Progenitor cell of endocrine pancreas (in vitro differentiated cells): ENCODE data around the gene CNPY3. TPM values are rescaled to one million over a fixed set of nuclear protein-coding genes. Genes with fewer than 3 reads are reported as not detected.

Experiments used
- DNase-seq: peaks from one replicate; pipeline ENCODE4 v3.0.0; 2021; ENCODE audit warnings: low spot score; ENCODE audit not compliant: unreplicated experiment
- H3K27ac Mint-ChIP-seq: 2 replicates; pipeline ENCODE4 v1.8.0; 2021; ENCODE audit warnings: mild to moderate bottlenecking, moderate library complexity, mixed read lengths
- H3K27me3 Mint-ChIP-seq: 2 replicates; pipeline ENCODE4 v1.8.0; 2021; ENCODE audit warnings: mixed read lengths
- H3K36me3 Mint-ChIP-seq: 2 replicates; pipeline ENCODE4 v1.8.0; 2022; ENCODE audit warnings: mixed read lengths; ENCODE audit not compliant: insufficient read depth
- H3K4me1 Mint-ChIP-seq: 2 replicates; pipeline ENCODE4 v1.8.0; 2021; ENCODE audit warnings: low read depth, mixed read lengths
- H3K4me3 Mint-ChIP-seq: 2 replicates; pipeline ENCODE4 v1.8.0; 2021; ENCODE audit warnings: low read depth, mild to moderate bottlenecking, moderate library complexity, mixed read lengths
- H3K9me3 Mint-ChIP-seq: 2 replicates; pipeline ENCODE4 v1.8.0; 2021; ENCODE audit warnings: low read depth, mixed read lengths
- CTCF ChIP-seq: fragments of 200-600 bp; sonication (generic); IDR thresholded peaks from one replicate; pipeline ENCODE4 v1.5.0; 2021; ENCODE audit warnings: antibody characterized with exemption, mild to moderate bottlenecking; ENCODE audit not compliant: unreplicated experiment
- total RNA-seq: library from RNA; stranded (reverse); gene quantifications from 2 replicates; pipeline ENCODE4 v1.2.1, GENCODE V29; 2021

CNPY3 gene
- total RNA-seq, 1 donor from 2014 or later, result 64.1 TPM

- Mint-ChIP-seq H3K36me3 (no peaks in the 10 kb centered on the region), H3K4me3 (no peak overlapping the region), H3K9me3 (no peaks in the 10 kb centered on the region), H3K27me3 (no peaks in the 10 kb centered on the region), H3K4me1 (no peaks in the 10 kb centered on the region), H3K27ac (no peak overlapping the region)
- no peak for DNase-seq
- no peak for TF ChIP-seq CTCF
These were observed 7.5 kb upstream of the CNPY3 start for GRCh38 chr6:42921801-42922200.

GRCh38 chr6:42923666-42924065 lies 5.6 kb upstream of the CNPY3 start:
- no peak for DNase-seq
- Mint-ChIP-seq H3K9me3 (no peaks in the 10 kb centered on the region), H3K36me3 (no peaks in the 10 kb centered on the region), H3K4me1 (peaks cover 3% of the 10 kb centered on the region), H3K27me3 (no peaks in the 10 kb centered on the region), H3K4me3 (no peak overlapping the region), H3K27ac (no peak overlapping the region)
- TF ChIP-seq CTCF, result no peak

- no peak for DNase-seq
- no peak overlapping the region for H3K27ac Mint-ChIP-seq
These were observed 3.9 kb upstream of the CNPY3 start for GRCh38 chr6:42925248-42925857.

GRCh38 chr6:42929821-42930360 lies 611 bp downstream of the CNPY3 start:
- Mint-ChIP-seq H3K27ac (peak overlapping the region; percentile 99), H3K27me3 (no peaks in the 10 kb centered on the region), H3K4me3 (peak overlapping the region; percentile 99), H3K36me3 (peaks cover 4% of the 10 kb centered on the region), H3K4me1 (peaks cover 23% of the 10 kb centered on the region), H3K9me3 (no peaks in the 10 kb centered on the region)
- DNase-seq, result no peak
- TF ChIP-seq CTCF, result no peak

More at GRCh38 chr6:42925248-42925857, 3.9 kb upstream of the CNPY3 start:
- H3K9me3 Mint-ChIP-seq, result no peaks in the 10 kb centered on the region
- peaks cover 12% of the 10 kb centered on the region for H3K4me1 Mint-ChIP-seq
- no peak overlapping the region for H3K4me3 Mint-ChIP-seq
- no peaks in the 10 kb centered on the region for H3K27me3 Mint-ChIP-seq
- no peaks in the 10 kb centered on the region for H3K36me3 Mint-ChIP-seq
- no peak for TF ChIP-seq CTCF

GRCh38 chr6:42932412-42932811 lies 3.1 kb downstream of the CNPY3 start:
- no peak for TF ChIP-seq CTCF
- Mint-ChIP-seq H3K9me3 (no peaks in the 10 kb centered on the region), H3K4me1 (peaks cover 23% of the 10 kb centered on the region), H3K4me3 (no peak overlapping the region), H3K27ac (peak overlapping the region; percentile 46), H3K27me3 (no peaks in the 10 kb centered on the region), H3K36me3 (peaks cover 10% of the 10 kb centered on the region)
- no peak for DNase-seq
